H1 (cell line): ENCODE results near the gene SNX30. TPM values are rescaled to one million over a fixed set of nuclear protein-coding genes. Genes with fewer than 3 reads are reported as not detected.

Experiments used
- CTCF ChIA-PET: fragments of 300-600 bp; sonication (Branson Sonifier 250); formaldehyde crosslinking; loops from one replicate; lab custom pipeline; 2021; ENCODE audit not compliant: partially characterized antibody; lab: Charles Lee
- POLR2A ChIA-PET: fragments of 300-600 bp; sonication (Branson Sonifier 250); formaldehyde crosslinking; loops from one replicate; lab custom pipeline; 2021; ENCODE audit warnings: inconsistent platforms; ENCODE audit not compliant: partially characterized antibody; lab: Charles Lee
- DNase-seq, 2 experiments: peaks; one replicate each; pipeline versions ENCODE4 v3.0.0 to v3.0.0-alpha.2; 2010 to 2022; ENCODE audit warnings: low spot score in 2 of 2, low read depth in 1 of 2, mixed read lengths in 1 of 2
- FAIRE-seq: peaks from 2 replicates; lab custom pipeline; 2011; peaks lifted over from hg19 to GRCh38; lab: Jason Lieb, UNC
- H2AFZ ChIP-seq: 2 replicates; pipeline ENCODE4 v1.8.1; 2012; ENCODE audit warnings: low read length, inconsistent platforms
- H2AK5ac ChIP-seq: 2 replicates; pipeline ENCODE4 v1.6.1; 2013; ENCODE audit warnings: low read depth, low read length
- H2BK120ac ChIP-seq: replicated peaks from 2 replicates; pipeline ENCODE3; 2013; ENCODE audit warnings: low read depth, low read length, inconsistent platforms
- H2BK12ac ChIP-seq: 2 replicates; pipeline ENCODE4 v1.6.1; 2013; ENCODE audit warnings: low read depth, low read length
- H2BK15ac ChIP-seq: 2 replicates; pipeline ENCODE4 v1.6.1; 2013; ENCODE audit warnings: low read length
- H2BK20ac ChIP-seq: 2 replicates; pipeline ENCODE4 v1.6.1; 2013; ENCODE audit warnings: low read length
- H2BK5ac ChIP-seq: 2 replicates; pipeline ENCODE4 v1.6.1; 2013; ENCODE audit warnings: low read depth, low read length
- H3K14ac ChIP-seq: 2 replicates; pipeline ENCODE4 v1.6.1; 2013; ENCODE audit warnings: inconsistent platforms; ENCODE audit not compliant: insufficient read length
- H3K18ac ChIP-seq: 2 replicates; pipeline ENCODE4 v1.6.1; 2013; ENCODE audit warnings: low read length; ENCODE audit errors: extremely low read depth
- H3K23ac ChIP-seq: 2 replicates; pipeline ENCODE4 v1.6.1; 2013; ENCODE audit warnings: inconsistent platforms; ENCODE audit not compliant: insufficient read length
- H3K23me2 ChIP-seq: 2 replicates; pipeline ENCODE4 v1.6.1; 2013; ENCODE audit warnings: low read depth, low read length
- H3K27ac ChIP-seq: 2 replicates; pipeline ENCODE4 v1.6.1; 2011; ENCODE audit warnings: low read depth, low read length, inconsistent platforms
- H3K27me3 ChIP-seq, 4 experiments: replicated peaks in 1 of 4; 1 replicate in 1 of 4; 2 replicates in 3 of 4; pipeline versions ENCODE4 v1.6.1 to v1.8.1; 2011 to 2013; ENCODE audit warnings: low read length in 3 of 4, mild to moderate bottlenecking in 3 of 4, inconsistent platforms in 2 of 4, mixed read lengths in 2 of 4, moderate library complexity in 1 of 4; ENCODE audit not compliant: control insufficient read depth in 3 of 4, insufficient read depth in 3 of 4; ENCODE audit errors: extremely low read depth in 1 of 4
- H3K36me3 ChIP-seq, 4 experiments: 2 replicates each; pipeline versions ENCODE4 v1.6.1 to v1.8.1; 2011 to 2013; ENCODE audit warnings: mild to moderate bottlenecking in 4 of 4, low read length in 3 of 4, moderate library complexity in 2 of 4, control low read depth in 1 of 4, inconsistent platforms in 1 of 4; ENCODE audit not compliant: insufficient read depth in 4 of 4, control insufficient read depth in 2 of 4
- H3K4ac ChIP-seq: replicated peaks from 2 replicates; pipeline ENCODE3; 2013; ENCODE audit warnings: low read length, low read depth, mixed read lengths, inconsistent platforms; ENCODE audit not compliant: insufficient read length
- H3K4me1 ChIP-seq, 4 experiments: replicated peaks in 1 of 4; 1 replicate in 1 of 4; 2 replicates in 3 of 4; pipeline versions ENCODE4 v1.6.1 to v1.8.1; 2011 to 2013; ENCODE audit warnings: low read length in 3 of 4, inconsistent platforms in 2 of 4, mixed read lengths in 1 of 4; ENCODE audit not compliant: insufficient read depth in 4 of 4, control insufficient read depth in 3 of 4
- H3K4me2 ChIP-seq, 2 experiments: 2 replicates each; pipeline versions ENCODE4 v1.6.1 to v1.8.1; 2011 to 2013; ENCODE audit warnings: low read depth in 2 of 2, low read length in 2 of 2, control low read depth in 1 of 2, inconsistent platforms in 1 of 2, mild to moderate bottlenecking in 1 of 2; ENCODE audit not compliant: insufficient read depth in 1 of 2
- H3K4me3 ChIP-seq, 4 experiments: fragments of 200-600, 300-600 bp in 1 of 4; sonication (generic), shearing (Covaris generic), sonication (Bioruptor Twin) in 1 of 4; 2 replicates each; pipeline versions ENCODE4 v1.5.1 to v1.8.1; 2011 to 2016; ENCODE audit warnings: low read length in 4 of 4, low read depth in 3 of 4, control low read depth in 2 of 4, inconsistent platforms in 2 of 4, mild to moderate bottlenecking in 2 of 4, mixed read lengths in 1 of 4, moderate library complexity in 1 of 4; ENCODE audit not compliant: insufficient read depth in 2 of 4; ENCODE audit errors: extremely low read depth in 1 of 4
- H3K56ac ChIP-seq: replicated peaks from 2 replicates; pipeline ENCODE3; 2013; ENCODE audit warnings: low read depth, mild to moderate bottlenecking, mixed read lengths, low read length, inconsistent platforms; ENCODE audit not compliant: insufficient read length
- H3K79me1 ChIP-seq: 2 replicates; pipeline ENCODE4 v1.6.1; 2013; ENCODE audit warnings: low read depth, low read length, control low read depth
- H3K79me2 ChIP-seq, 2 experiments: 2 replicates each; pipeline versions ENCODE4 v1.6.1 to v1.8.1; 2012 to 2013; ENCODE audit warnings: low read length in 2 of 2, mild to moderate bottlenecking in 2 of 2, inconsistent platforms in 1 of 2; ENCODE audit not compliant: insufficient read depth in 2 of 2, control insufficient read depth in 1 of 2
- H3K9ac ChIP-seq, 4 experiments: replicated peaks in 1 of 4; 1 replicate in 1 of 4; 2 replicates in 3 of 4; pipeline versions ENCODE4 v1.6.1 to v1.8.1; 2011 to 2013; ENCODE audit warnings: low read depth in 3 of 4, low read length in 3 of 4, control low read depth in 2 of 4, mild to moderate bottlenecking in 2 of 4, moderate library complexity in 2 of 4, inconsistent platforms in 1 of 4; ENCODE audit errors: extremely low read depth in 1 of 4
- H3K9me3 ChIP-seq, 2 experiments: 2 replicates each; pipeline versions ENCODE4 v1.6.1 to v1.8.1; 2012 to 2013; ENCODE audit warnings: mild to moderate bottlenecking in 2 of 2, moderate library complexity in 2 of 2, control low read depth in 1 of 2, inconsistent platforms in 1 of 2, low read depth in 1 of 2, low read length in 1 of 2, mixed read lengths in 1 of 2; ENCODE audit not compliant: insufficient read depth in 2 of 2
- H4K20me1 ChIP-seq, 2 experiments: replicated peaks in 1 of 2; 2 replicates each; pipeline versions ENCODE3 to v1.8.1; 2011 to 2013; ENCODE audit warnings: inconsistent platforms in 2 of 2, low read length in 2 of 2, mild to moderate bottlenecking in 1 of 2; ENCODE audit not compliant: insufficient read depth in 2 of 2, control insufficient read depth in 1 of 2
- H4K5ac ChIP-seq: 2 replicates; pipeline ENCODE4 v1.6.1; 2013; ENCODE audit warnings: low read length, low read depth, mixed read lengths, inconsistent platforms; ENCODE audit not compliant: insufficient read length
- H4K8ac ChIP-seq: 2 replicates; pipeline ENCODE4 v1.8.0; 2013; ENCODE audit warnings: mild to moderate bottlenecking, moderate library complexity, low read length, inconsistent platforms; ENCODE audit not compliant: insufficient read depth; ENCODE audit errors: extremely low read depth
- H4K91ac ChIP-seq: replicated peaks from 2 replicates; pipeline ENCODE3; 2013; ENCODE audit warnings: low read length, mixed read lengths, inconsistent platforms; ENCODE audit not compliant: insufficient read length
- NRF1 ChIP-seq: IDR thresholded peaks from 2 replicates; pipeline ENCODE4 v1.6.1; 2011; ENCODE audit warnings: mild to moderate bottlenecking, low read depth, low read length, improper control_type of control experiment
- RAD21 ChIP-seq, 2 experiments: IDR thresholded peaks in 1 of 2; conservative IDR thresholded peaks in 1 of 2; 2 replicates each; pipeline ENCODE4 v1.6.1; 2011; ENCODE audit warnings: low read depth in 2 of 2, low read length in 2 of 2, improper control_type of control experiment in 1 of 2, inconsistent platforms in 1 of 2, mild to moderate bottlenecking in 1 of 2, moderate library complexity in 1 of 2
- WGBS, 2 experiments: shearing (Covaris generic) in 1 of 2; methylation state at CpG; one replicate each; pipeline versions ENCODE4 v1.1.6 to v1.1.7; 2013 to 2015; ENCODE audit warnings: low lambda C conversion rate in 2 of 2, mixed read lengths in 2 of 2, inconsistent platforms in 1 of 2, low coverage in 1 of 2, missing lambda C conversion rate in 1 of 2; ENCODE audit not compliant: insufficient replicate concordance in 2 of 2, insufficient coverage in 1 of 2, insufficient read length in 1 of 2; ENCODE audit errors: extremely low coverage in 1 of 2, missing lambda C conversion rate in 1 of 2; 5-methylcytosine and 5-hydroxymethylcytosine counted together
- polyA plus RNA-seq, 7 experiments: library from polyadenylated mRNA; depleted of rRNA in 3 of 7; stranded (reverse) in 5 of 7; unstranded in 2 of 7; fragments of >200 nt in 5 of 7; fragments of 200-250 nt in 2 of 7; gene quantifications; 1 replicate in 5 of 7; 2 replicates in 1 of 7; 4 replicates in 1 of 7; pipeline versions ENCODE4 v1.2.1 to v1.2.3, GENCODE V29; 2011 to 2013; ENCODE audit warnings: missing spikeins in 2 of 7, mixed read lengths in 2 of 7
- total RNA-seq: library from RNA; stranded (reverse); fragmentation: NEBNext Ultra II Directional; extraction: Animal tissue kit (Norgen Biotek cat#: 25700); gene quantifications from 2 replicates; pipeline ENCODE4 v1.2.1, GENCODE V29; 2021
- TF ChIP-seq, protein P1 (sequence below), 3 experiments: IDR thresholded peaks; 1 replicate in 2 of 3; 2 replicates in 1 of 3; pipeline versions ENCODE4 v1.5.1 to v1.6.1; 2011; ENCODE audit warnings: low read length in 3 of 3, mild to moderate bottlenecking in 3 of 3, inconsistent platforms in 2 of 3, low read depth in 1 of 3, moderate library complexity in 1 of 3; ENCODE audit not compliant: insufficient read depth in 1 of 3; ENCODE audit errors: control extremely low read depth in 1 of 3
- TF ChIP-seq, protein P2 (sequence below): IDR thresholded peaks from 2 replicates; pipeline ENCODE4 v1.6.1; 2012; ENCODE audit warnings: inconsistent platforms

Gene SNX30
- total and polyA plus RNA-seq, 2 of the 8 experiments (the other 6 are each of a cell fraction or from before 2014, with no cell fraction given) = 4.0 to 12.2 TPM

DNA sequence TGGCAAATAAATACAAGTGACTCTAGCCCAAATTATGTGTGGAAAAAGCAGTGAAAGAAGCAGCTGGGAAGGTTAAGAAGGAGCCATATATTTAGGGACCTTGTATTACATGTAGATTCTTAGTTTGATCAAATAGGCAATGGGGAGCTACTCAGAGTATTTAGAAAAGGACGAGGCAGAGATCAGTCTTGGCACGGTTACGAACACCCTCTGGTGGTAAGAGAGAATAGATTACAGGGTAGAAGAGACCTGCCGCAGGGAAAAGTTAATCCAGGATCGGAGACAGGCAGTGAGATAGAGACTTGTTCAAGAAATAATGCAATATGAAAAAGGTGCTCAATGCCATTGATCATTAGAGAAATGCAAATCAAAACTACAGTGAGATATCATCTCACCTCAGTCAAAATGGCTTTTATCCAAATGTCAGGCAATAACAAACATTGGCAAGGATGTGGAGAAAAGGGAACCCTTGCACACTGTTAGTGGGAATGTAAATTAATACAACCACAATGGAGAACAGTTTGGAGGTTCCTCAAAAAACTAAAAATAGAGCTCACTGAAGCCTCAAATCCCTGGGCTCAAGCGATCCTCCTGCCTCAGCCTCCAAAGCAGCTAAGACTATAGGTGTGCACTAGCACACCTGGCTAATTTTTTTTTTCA lies 44.7 kb upstream of the SNX30 start:
- Histone ChIP-seq H3K14ac (no peak overlapping the region), H3K27ac (no peak overlapping the region), H3K56ac (no peak overlapping the region), H3K79me2 (peaks cover 0 to 21% of the 10 kb centered on the region in 2 experiments; a peak in 3 of 4 replicates), H3K9ac (no peak overlapping the region), H3K4ac (no peak overlapping the region), H3K23me2 (no peaks in the 10 kb centered on the region), H4K8ac (no peak overlapping the region), H2BK20ac (no peak overlapping the region), H3K79me1 (no peaks in the 10 kb centered on the region; the same call in 1 of the 2 replicates), H3K36me3 (peaks cover 0 to 4% (median 0%) of the 10 kb centered on the region in 4 experiments; a peak in 3 of 8 replicates), H2AFZ (no peak overlapping the region), H2BK120ac (no peak overlapping the region), H3K27me3 (no peaks in the 10 kb centered on the region), H4K20me1 (peaks cover 0 to 2% of the 10 kb centered on the region in 2 experiments), H3K4me3 (no peak overlapping the region), H3K9me3 (no peaks in the 10 kb centered on the region), H3K4me1 (no peaks in the 10 kb centered on the region), H3K23ac (no peak overlapping the region), H2BK12ac (no peak overlapping the region), H4K91ac (no peak overlapping the region), H2AK5ac (no peak overlapping the region), H3K4me2 (no peak overlapping the region), H2BK15ac (no peak overlapping the region), H2BK5ac (no peak overlapping the region), H4K5ac (no peak overlapping the region), H3K18ac (no peak overlapping the region)
- FAIRE-seq (peak; percentile 84), DNase-seq (no peak)
- POLR2A ChIA-PET = interaction anchor here (1.0 to 1.3 kb wide), 2 partner anchors 12 to 410 kb away, joined by 3 to 5 read pairs; partner anchors contain the start of gene INIP
- WGBS, 2 experiments = 71% methylated on average over 6 of the region's 6 CpGs; no CpG with 5 or more reads in 1 of the 2 experiments
- CTCF ChIA-PET = interaction anchor here (0.6 to 2.9 kb wide), 33 partner anchors 10 to 621 kb away, joined by 3 to 18 read pairs (median 3); no protein-coding TSS in a partner anchor
- TF ChIP-seq NRF1 = no peak
- TF ChIP-seq, protein P1, sequence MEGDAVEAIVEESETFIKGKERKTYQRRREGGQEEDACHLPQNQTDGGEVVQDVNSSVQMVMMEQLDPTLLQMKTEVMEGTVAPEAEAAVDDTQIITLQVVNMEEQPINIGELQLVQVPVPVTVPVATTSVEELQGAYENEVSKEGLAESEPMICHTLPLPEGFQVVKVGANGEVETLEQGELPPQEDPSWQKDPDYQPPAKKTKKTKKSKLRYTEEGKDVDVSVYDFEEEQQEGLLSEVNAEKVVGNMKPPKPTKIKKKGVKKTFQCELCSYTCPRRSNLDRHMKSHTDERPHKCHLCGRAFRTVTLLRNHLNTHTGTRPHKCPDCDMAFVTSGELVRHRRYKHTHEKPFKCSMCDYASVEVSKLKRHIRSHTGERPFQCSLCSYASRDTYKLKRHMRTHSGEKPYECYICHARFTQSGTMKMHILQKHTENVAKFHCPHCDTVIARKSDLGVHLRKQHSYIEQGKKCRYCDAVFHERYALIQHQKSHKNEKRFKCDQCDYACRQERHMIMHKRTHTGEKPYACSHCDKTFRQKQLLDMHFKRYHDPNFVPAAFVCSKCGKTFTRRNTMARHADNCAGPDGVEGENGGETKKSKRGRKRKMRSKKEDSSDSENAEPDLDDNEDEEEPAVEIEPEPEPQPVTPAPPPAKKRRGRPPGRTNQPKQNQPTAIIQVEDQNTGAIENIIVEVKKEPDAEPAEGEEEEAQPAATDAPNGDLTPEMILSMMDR (IDR thresholded peaks at IDR 0.05; ENCODE audit: control extremely low read depth in 1 of 3, insufficient read depth in 1 of 3, low read depth in 1 of 3, low read length in 3 of 3) = peak in 2 of 3 experiments; percentile 58 to 72; a peak in 3 of 4 replicates
- TF ChIP-seq, protein P2, sequence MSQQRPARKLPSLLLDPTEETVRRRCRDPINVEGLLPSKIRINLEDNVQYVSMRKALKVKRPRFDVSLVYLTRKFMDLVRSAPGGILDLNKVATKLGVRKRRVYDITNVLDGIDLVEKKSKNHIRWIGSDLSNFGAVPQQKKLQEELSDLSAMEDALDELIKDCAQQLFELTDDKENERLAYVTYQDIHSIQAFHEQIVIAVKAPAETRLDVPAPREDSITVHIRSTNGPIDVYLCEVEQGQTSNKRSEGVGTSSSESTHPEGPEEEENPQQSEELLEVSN = no peak
- TF ChIP-seq RAD21 (IDR thresholded peaks at IDR 0.05 in 1 of 2, conservative IDR thresholded peaks at IDR 0.05 in 1 of 2; ENCODE audit: low read depth in 2 of 2, low read length in 2 of 2) = peak; percentile 81 to 89
- TF ChIP-seq, all 59 proteins: peak for 2
